DMS114 treated with DMSO at 0.1 percent for 48 hours (cell line): ENCODE data around the gene PRCC.

Experiments used
- DNase-seq: peaks from one replicate; lab custom pipeline; 2025; ENCODE audit not compliant: unreplicated experiment; lab: John Stamatoyannopoulos, UW

The PRCC gene

GRCh38 chr1:156796340-156797097 lies 29.2 kb downstream of the PRCC start:
- no peak for DNase-seq

- peak; percentile 69 for DNase-seq
Measured at GRCh38 chr1:156797212-156797871, 30.0 kb downstream of the PRCC start.

GRCh38 chr1:156801409-156802121 lies 34.2 kb downstream of the PRCC start:
- DNase-seq, result no peak

GRCh38 chr1:156802421-156802935 lies 35.1 kb downstream of the PRCC start:
- no peak for DNase-seq

- no peak for DNase-seq
Measured at GRCh38 chr1:156803086-156803851, 35.9 kb downstream of the PRCC start.

GRCh38 chr1:156804026-156804425 lies 36.7 kb downstream of the PRCC start:
- no peak for DNase-seq

GRCh38 chr1:156804572-156805243 lies 37.4 kb downstream of the PRCC start:
- DNase-seq, result no peak

- no peak for DNase-seq
Measured at GRCh38 chr1:156805766-156806511, 38.6 kb downstream of the PRCC start.

- no peak for DNase-seq
Measured at GRCh38 chr1:156806512-156807440, 39.4 kb downstream of the PRCC start.

- no peak for DNase-seq
Measured at GRCh38 chr1:156807627-156808026, 40.3 kb downstream of the PRCC start.

GRCh38 chr1:156808186-156809030 lies 41.1 kb downstream of the PRCC start:
- no peak for DNase-seq

- DNase-seq, result no peak
Measured at GRCh38 chr1:156809281-156809680, 41.9 kb downstream of the PRCC start.

- DNase-seq, result no peak
Measured at GRCh38 chr1:156809711-156810366, 42.5 kb downstream of the PRCC start.

- no peak for DNase-seq
Measured at GRCh38 chr1:156811168-156811567, 43.8 kb downstream of the PRCC start.

- DNase-seq, result no peak
Measured at GRCh38 chr1:156812293-156812990, 45.1 kb downstream of the PRCC start.

GRCh38 chr1:156813298-156813697 lies 46.0 kb downstream of the PRCC start:
- DNase-seq, result no peak
